GM12878 (cell line): ENCODE measurements around the gene KLF6. TPM values are rescaled to one million over a fixed set of nuclear protein-coding genes. Genes with fewer than 3 reads are reported as not detected.
A peak's percentile ranks its signal among the peaks of the same experiment; 100 is the strongest.

ENCODE experiments used
- BACH1 ChIP-seq: fragments of 450-650 bp; IDR thresholded peaks from 2 replicates; pipeline ENCODE4 v1.6.1; 2017; ENCODE audit warnings: mild to moderate bottlenecking, borderline replicate concordance
- HDAC2 ChIP-seq: fragments of 200-600 bp; sonication (generic); IDR thresholded peaks from 2 replicates; pipeline ENCODE4 v1.6.1; 2017
- JUNB ChIP-seq: IDR thresholded peaks from 2 replicates; pipeline ENCODE4 v1.6.1; 2016; ENCODE audit warnings: antibody characterized with exemption, mild to moderate bottlenecking
- NBN ChIP-seq: fragments of 450-650 bp; IDR thresholded peaks from 2 replicates; pipeline ENCODE4 v1.6.1; 2016
- POLR2A ChIP-seq: IDR thresholded peaks from 2 replicates; pipeline ENCODE4 v1.6.1; 2011; ENCODE audit warnings: low read depth, mild to moderate bottlenecking, low read length
- SPI1 ChIP-seq: IDR thresholded peaks from 2 replicates; pipeline ENCODE4 v1.6.1; 2011; ENCODE audit warnings: low read depth, mild to moderate bottlenecking, low read length, moderate library complexity, borderline replicate concordance; ENCODE audit not compliant: insufficient read depth
- YBX1 ChIP-seq: fragments of 450-650 bp; IDR thresholded peaks from 2 replicates; pipeline ENCODE4 v1.6.1; 2016; ENCODE audit warnings: antibody characterized with exemption
- polyA plus RNA-seq, 11 experiments: library from polyadenylated mRNA; depleted of rRNA in 4 of 11; unstranded in 6 of 11; stranded (reverse) in 5 of 11; fragments of >200 nt; fragmentation: Nextera tagmentation in 4 of 11; fragmentation: Illumina TruSeq in 1 of 11; extraction: Ambion mirVana in 4 of 11; extraction: Trizol in 1 of 11; gene quantifications; 1 replicate in 1 of 11; 2 replicates in 10 of 11; pipeline versions ENCODE4 v1.2.1 to v1.2.3, GENCODE V29; 2011 to 2016; ENCODE audit warnings: inconsistent platforms in 2 of 11, missing spikeins in 2 of 11, low read depth in 1 of 11
- total RNA-seq, 4 experiments: library from RNA; depleted of rRNA in 3 of 4; stranded (reverse); fragments of >200 nt in 3 of 4; fragmentation: Illumina TruSeq in 1 of 4; extraction: Trizol in 1 of 4; gene quantifications; 2 replicates each; pipeline versions ENCODE4 v1.2.1 to v1.2.3, GENCODE V29; 2013 to 2021
- TF ChIP-seq, protein P1 (sequence below): fragments of 450-650 bp; formaldehyde crosslinking; IDR thresholded peaks from 2 replicates; pipeline ENCODE4 v1.5.0; 2022; ENCODE audit warnings: mild to moderate bottlenecking, missing genetic modification characterization
- TF ChIP-seq, protein P2 (sequence below): fragments of 450-650 bp; IDR thresholded peaks from 2 replicates; pipeline ENCODE4 v1.6.1; 2017; ENCODE audit warnings: antibody characterized with exemption, mild to moderate bottlenecking, moderate library complexity
- TF ChIP-seq, protein P3 (sequence below): fragments of 450-650 bp; IDR thresholded peaks from 2 replicates; pipeline ENCODE4 v1.6.1; 2017; ENCODE audit warnings: mild to moderate bottlenecking, moderate library complexity
- TF ChIP-seq, protein P4 (sequence below): fragments of 450-650 bp; IDR thresholded peaks from 2 replicates; pipeline ENCODE4 v1.6.1; 2017; ENCODE audit warnings: mild to moderate bottlenecking, moderate library complexity

KLF6 gene
- total and polyA plus RNA-seq, 10 of the 15 experiments (the other 5 are each of a cell fraction or from before 2014, with no cell fraction given): 7.4 to 54.1 (median 23.5) TPM

DNA sequence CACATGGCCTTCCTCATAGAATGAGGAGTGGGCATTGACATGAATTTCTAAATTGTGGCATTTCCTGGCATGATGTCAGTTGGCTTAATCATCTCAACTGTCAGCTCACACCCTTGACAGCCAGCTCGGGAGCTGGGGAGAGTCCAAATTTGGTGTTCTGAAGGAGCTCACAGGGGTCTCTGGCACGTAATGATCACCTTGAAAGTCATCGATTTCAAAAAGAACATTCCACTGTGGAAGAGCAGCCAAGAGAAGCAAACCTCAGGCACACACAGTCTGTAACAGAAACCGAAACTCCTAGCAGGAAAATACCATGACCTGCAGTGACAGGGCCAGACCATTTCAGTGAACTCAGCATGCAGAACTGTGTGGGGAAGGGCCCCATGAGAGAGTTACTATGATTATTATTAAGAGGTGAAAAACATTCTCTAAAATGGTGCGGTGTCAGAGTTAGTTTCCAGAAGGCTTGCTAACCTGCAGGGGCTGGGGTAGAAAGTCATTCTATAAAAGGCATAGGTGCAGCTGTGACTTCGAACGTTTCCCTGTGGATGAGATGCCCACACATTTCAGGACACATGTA lies 26.4 kb upstream of the KLF6 start (continued):
- TF ChIP-seq SPI1 (no peak; the same call in 1 of the 2 replicates), NBN (peak; percentile 67; the same call in 1 of the 2 replicates), YBX1 (no peak), HDAC2 (no peak), JUNB (peak; percentile 76), POLR2A (peak; percentile 24; the same call in 1 of the 2 replicates), BACH1 (no peak)
- TF ChIP-seq, protein P1, sequence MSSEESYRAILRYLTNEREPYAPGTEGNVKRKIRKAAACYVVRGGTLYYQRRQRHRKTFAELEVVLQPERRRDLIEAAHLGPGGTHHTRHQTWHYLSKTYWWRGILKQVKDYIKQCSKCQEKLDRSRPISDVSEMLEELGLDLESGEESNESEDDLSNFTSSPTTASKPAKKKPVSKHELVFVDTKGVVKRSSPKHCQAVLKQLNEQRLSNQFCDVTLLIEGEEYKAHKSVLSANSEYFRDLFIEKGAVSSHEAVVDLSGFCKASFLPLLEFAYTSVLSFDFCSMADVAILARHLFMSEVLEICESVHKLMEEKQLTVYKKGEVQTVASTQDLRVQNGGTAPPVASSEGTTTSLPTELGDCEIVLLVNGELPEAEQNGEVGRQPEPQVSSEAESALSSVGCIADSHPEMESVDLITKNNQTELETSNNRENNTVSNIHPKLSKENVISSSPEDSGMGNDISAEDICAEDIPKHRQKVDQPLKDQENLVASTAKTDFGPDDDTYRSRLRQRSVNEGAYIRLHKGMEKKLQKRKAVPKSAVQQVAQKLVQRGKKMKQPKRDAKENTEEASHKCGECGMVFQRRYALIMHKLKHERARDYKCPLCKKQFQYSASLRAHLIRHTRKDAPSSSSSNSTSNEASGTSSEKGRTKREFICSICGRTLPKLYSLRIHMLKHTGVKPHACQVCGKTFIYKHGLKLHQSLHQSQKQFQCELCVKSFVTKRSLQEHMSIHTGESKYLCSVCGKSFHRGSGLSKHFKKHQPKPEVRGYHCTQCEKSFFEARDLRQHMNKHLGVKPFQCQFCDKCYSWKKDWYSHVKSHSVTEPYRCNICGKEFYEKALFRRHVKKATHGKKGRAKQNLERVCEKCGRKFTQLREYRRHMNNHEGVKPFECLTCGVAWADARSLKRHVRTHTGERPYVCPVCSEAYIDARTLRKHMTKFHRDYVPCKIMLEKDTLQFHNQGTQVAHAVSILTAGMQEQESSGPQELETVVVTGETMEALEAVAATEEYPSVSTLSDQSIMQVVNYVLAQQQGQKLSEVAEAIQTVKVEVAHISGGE (CRISPR knock-in tag): no peak
- TF ChIP-seq, protein P2, sequence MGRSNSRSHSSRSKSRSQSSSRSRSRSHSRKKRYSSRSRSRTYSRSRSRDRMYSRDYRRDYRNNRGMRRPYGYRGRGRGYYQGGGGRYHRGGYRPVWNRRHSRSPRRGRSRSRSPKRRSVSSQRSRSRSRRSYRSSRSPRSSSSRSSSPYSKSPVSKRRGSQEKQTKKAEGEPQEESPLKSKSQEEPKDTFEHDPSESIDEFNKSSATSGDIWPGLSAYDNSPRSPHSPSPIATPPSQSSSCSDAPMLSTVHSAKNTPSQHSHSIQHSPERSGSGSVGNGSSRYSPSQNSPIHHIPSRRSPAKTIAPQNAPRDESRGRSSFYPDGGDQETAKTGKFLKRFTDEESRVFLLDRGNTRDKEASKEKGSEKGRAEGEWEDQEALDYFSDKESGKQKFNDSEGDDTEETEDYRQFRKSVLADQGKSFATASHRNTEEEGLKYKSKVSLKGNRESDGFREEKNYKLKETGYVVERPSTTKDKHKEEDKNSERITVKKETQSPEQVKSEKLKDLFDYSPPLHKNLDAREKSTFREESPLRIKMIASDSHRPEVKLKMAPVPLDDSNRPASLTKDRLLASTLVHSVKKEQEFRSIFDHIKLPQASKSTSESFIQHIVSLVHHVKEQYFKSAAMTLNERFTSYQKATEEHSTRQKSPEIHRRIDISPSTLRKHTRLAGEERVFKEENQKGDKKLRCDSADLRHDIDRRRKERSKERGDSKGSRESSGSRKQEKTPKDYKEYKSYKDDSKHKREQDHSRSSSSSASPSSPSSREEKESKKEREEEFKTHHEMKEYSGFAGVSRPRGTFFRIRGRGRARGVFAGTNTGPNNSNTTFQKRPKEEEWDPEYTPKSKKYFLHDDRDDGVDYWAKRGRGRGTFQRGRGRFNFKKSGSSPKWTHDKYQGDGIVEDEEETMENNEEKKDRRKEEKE: no peak
- TF ChIP-seq, protein P3, sequence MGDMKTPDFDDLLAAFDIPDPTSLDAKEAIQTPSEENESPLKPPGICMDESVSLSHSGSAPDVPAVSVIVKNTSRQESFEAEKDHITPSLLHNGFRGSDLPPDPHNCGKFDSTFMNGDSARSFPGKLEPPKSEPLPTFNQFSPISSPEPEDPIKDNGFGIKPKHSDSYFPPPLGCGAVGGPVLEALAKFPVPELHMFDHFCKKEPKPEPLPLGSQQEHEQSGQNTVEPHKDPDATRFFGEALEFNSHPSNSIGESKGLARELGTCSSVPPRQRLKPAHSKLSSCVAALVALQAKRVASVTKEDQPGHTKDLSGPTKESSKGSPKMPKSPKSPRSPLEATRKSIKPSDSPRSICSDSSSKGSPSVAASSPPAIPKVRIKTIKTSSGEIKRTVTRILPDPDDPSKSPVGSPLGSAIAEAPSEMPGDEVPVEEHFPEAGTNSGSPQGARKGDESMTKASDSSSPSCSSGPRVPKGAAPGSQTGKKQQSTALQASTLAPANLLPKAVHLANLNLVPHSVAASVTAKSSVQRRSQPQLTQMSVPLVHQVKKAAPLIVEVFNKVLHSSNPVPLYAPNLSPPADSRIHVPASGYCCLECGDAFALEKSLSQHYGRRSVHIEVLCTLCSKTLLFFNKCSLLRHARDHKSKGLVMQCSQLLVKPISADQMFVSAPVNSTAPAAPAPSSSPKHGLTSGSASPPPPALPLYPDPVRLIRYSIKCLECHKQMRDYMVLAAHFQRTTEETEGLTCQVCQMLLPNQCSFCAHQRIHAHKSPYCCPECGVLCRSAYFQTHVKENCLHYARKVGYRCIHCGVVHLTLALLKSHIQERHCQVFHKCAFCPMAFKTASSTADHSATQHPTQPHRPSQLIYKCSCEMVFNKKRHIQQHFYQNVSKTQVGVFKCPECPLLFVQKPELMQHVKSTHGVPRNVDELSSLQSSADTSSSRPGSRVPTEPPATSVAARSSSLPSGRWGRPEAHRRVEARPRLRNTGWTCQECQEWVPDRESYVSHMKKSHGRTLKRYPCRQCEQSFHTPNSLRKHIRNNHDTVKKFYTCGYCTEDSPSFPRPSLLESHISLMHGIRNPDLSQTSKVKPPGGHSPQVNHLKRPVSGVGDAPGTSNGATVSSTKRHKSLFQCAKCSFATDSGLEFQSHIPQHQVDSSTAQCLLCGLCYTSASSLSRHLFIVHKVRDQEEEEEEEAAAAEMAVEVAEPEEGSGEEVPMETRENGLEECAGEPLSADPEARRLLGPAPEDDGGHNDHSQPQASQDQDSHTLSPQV: no peak
- TF ChIP-seq, protein P4, sequence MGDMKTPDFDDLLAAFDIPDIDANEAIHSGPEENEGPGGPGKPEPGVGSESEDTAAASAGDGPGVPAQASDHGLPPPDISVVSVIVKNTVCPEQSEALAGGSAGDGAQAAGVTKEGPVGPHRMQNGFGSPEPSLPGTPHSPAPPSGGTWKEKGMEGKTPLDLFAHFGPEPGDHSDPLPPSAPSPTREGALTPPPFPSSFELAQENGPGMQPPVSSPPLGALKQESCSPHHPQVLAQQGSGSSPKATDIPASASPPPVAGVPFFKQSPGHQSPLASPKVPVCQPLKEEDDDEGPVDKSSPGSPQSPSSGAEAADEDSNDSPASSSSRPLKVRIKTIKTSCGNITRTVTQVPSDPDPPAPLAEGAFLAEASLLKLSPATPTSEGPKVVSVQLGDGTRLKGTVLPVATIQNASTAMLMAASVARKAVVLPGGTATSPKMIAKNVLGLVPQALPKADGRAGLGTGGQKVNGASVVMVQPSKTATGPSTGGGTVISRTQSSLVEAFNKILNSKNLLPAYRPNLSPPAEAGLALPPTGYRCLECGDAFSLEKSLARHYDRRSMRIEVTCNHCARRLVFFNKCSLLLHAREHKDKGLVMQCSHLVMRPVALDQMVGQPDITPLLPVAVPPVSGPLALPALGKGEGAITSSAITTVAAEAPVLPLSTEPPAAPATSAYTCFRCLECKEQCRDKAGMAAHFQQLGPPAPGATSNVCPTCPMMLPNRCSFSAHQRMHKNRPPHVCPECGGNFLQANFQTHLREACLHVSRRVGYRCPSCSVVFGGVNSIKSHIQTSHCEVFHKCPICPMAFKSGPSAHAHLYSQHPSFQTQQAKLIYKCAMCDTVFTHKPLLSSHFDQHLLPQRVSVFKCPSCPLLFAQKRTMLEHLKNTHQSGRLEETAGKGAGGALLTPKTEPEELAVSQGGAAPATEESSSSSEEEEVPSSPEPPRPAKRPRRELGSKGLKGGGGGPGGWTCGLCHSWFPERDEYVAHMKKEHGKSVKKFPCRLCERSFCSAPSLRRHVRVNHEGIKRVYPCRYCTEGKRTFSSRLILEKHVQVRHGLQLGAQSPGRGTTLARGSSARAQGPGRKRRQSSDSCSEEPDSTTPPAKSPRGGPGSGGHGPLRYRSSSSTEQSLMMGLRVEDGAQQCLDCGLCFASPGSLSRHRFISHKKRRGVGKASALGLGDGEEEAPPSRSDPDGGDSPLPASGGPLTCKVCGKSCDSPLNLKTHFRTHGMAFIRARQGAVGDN: peak; percentile 76; the same call in 1 of the 2 replicates
